OCI-LY1 (cell line): Measurements from ENCODE around the gene BRD8.

Experiments
- H2AFZ ChIP-seq: fragments of 200-600 bp; sonication (generic), shearing (Covaris generic); 2 replicates; pipeline ENCODE4 v1.6.0; 2014; ENCODE audit warnings: antibody characterized with exemption, mild to moderate bottlenecking, low read length
- H3F3A ChIP-seq: fragments of 200-600 bp; sonication (generic), shearing (Covaris generic); 2 replicates; pipeline ENCODE4 v1.6.0; 2014; ENCODE audit warnings: mild to moderate bottlenecking, antibody characterized with exemption, low read length, moderate library complexity; ENCODE audit not compliant: insufficient read depth
- H3K27ac ChIP-seq: fragments of 200-600 bp; sonication (generic); 2 replicates; pipeline ENCODE4 v1.5.1; 2014; ENCODE audit warnings: low read length, mixed run types, mild to moderate bottlenecking, low read depth; ENCODE audit not compliant: poor library complexity, severe bottlenecking
- H3K27me3 ChIP-seq: fragments of 200-600 bp; sonication (generic); 2 replicates; pipeline ENCODE4 v1.6.0; 2014; ENCODE audit warnings: antibody characterized with exemption, mild to moderate bottlenecking, low read length, moderate library complexity; ENCODE audit not compliant: insufficient read depth
- H3K36me3 ChIP-seq: fragments of 200-600 bp; sonication (generic); 2 replicates; pipeline ENCODE4 v1.6.1; 2014; ENCODE audit warnings: mild to moderate bottlenecking, antibody characterized with exemption, low read length, moderate library complexity, mixed read lengths; ENCODE audit not compliant: insufficient read depth
- H3K4me1 ChIP-seq: fragments of 200-600 bp; sonication (generic); 2 replicates; pipeline ENCODE4 v1.5.1; 2014; ENCODE audit warnings: mild to moderate bottlenecking, low read length, moderate library complexity; ENCODE audit not compliant: insufficient read depth, severe bottlenecking
- H3K4me2 ChIP-seq: fragments of 200-600 bp; sonication (generic), shearing (Covaris generic); 2 replicates; pipeline ENCODE4 v1.6.1; 2014; ENCODE audit warnings: low read length
- H3K4me3 ChIP-seq: fragments of 200-600 bp; sonication (generic); 2 replicates; pipeline ENCODE4 v1.5.1; 2014; ENCODE audit warnings: low read length, low read depth, mild to moderate bottlenecking, mixed read lengths; ENCODE audit not compliant: poor library complexity, severe bottlenecking
- H3K79me2 ChIP-seq: fragments of 200-600 bp; shearing (Covaris generic); 2 replicates; pipeline ENCODE4 v1.6.1; 2016; ENCODE audit warnings: mixed run types, low read length, mixed read lengths; ENCODE audit not compliant: insufficient read depth
- H3K9ac ChIP-seq: fragments of 200-600 bp; sonication (generic), shearing (Covaris generic); 2 replicates; pipeline ENCODE4 v1.6.1; 2014; ENCODE audit warnings: mild to moderate bottlenecking, low read length, mixed read lengths
- H3K9me2 ChIP-seq: fragments of 200-600 bp; sonication (generic), shearing (Covaris generic); 2 replicates; pipeline ENCODE4 v1.6.1; 2014; ENCODE audit warnings: low read depth, mild to moderate bottlenecking, low read length, mixed read lengths
- H3K9me3 ChIP-seq: fragments of 200-600 bp; shearing (Covaris generic); 2 replicates; pipeline ENCODE4 v1.6.1; 2014; ENCODE audit warnings: low read length, mixed read lengths
- H4K20me1 ChIP-seq: fragments of 200-600 bp; sonication (generic), shearing (Covaris generic); 2 replicates; pipeline ENCODE4 v1.6.0; 2016; ENCODE audit warnings: mild to moderate bottlenecking, low read length; ENCODE audit not compliant: insufficient read depth
- CTCF ChIP-seq: fragments of 200-600 bp; sonication (generic), shearing (Covaris generic); IDR thresholded peaks from 2 replicates; pipeline ENCODE4 v1.5.1; 2017; ENCODE audit warnings: mild to moderate bottlenecking, antibody characterized with exemption, low read length, moderate library complexity, mixed read lengths
- EZH2 ChIP-seq: fragments of 200-600 bp; sonication (generic), shearing (Covaris generic); IDR thresholded peaks from 2 replicates; pipeline ENCODE4 v1.8.0; 2017; ENCODE audit warnings: borderline replicate concordance, mixed run types, mild to moderate bottlenecking, antibody characterized with exemption, low read length, moderate library complexity, mixed read lengths

Gene BRD8

GRCh38 chr5:138178516-138179276 is at the start of gene BRD8, which contains the start of gene KIF20A:
Gene BRD8, minus strand, starts transcription at chr5:138178630. Its CDS starts 16 bp downstream, at chr5:138178614.
Gene KIF20A, plus strand, starts transcription at chr5:138179112. Its CDS starts 569 bp downstream, at chr5:138179681.
- peak within 1 kb of the TSS; percentile 48; the same call in 1 of the 2 replicates for H2AFZ ChIP-seq
- no peak for TF ChIP-seq CTCF
- TF ChIP-seq EZH2, result no peak
- no peaks in the 10 kb centered on the region for H3K9me3 ChIP-seq
- H3K4me1 ChIP-seq, result peaks cover 21% of the 10 kb centered on the region
- H3K27ac ChIP-seq, result peak within 1 kb of the TSS; percentile 83
- H3K79me2 ChIP-seq, result peaks cover 19% of the 10 kb centered on the region
- peaks cover 57% of the 10 kb centered on the region for H3K36me3 ChIP-seq
- H3K27me3 ChIP-seq, result no peaks in the 10 kb centered on the region
- H3K9ac ChIP-seq, result peak within 1 kb of the TSS; percentile 90
- no peaks in the 10 kb centered on the region for H4K20me1 ChIP-seq
- H3K9me2 ChIP-seq, result no peaks in the 10 kb centered on the region
- peak within 1 kb of the TSS; percentile 90 for H3K4me3 ChIP-seq
- peak within 1 kb of the TSS; percentile 90 for H3K4me2 ChIP-seq
- no peaks in the 10 kb centered on the region for H3F3A ChIP-seq

GRCh38 chr5:138226910-138227309 is 48.5 kb upstream of the BRD8 start:
- Histone ChIP-seq H3K4me2 (no peak overlapping the region), H3K4me3 (no peak overlapping the region), H3K36me3 (no peaks in the 10 kb centered on the region; the same call in 1 of the 2 replicates), H3K9me3 (peaks cover 12% of the 10 kb centered on the region), H2AFZ (no peak overlapping the region), H3K4me1 (no peaks in the 10 kb centered on the region), H4K20me1 (no peaks in the 10 kb centered on the region), H3K79me2 (no peaks in the 10 kb centered on the region), H3F3A (no peaks in the 10 kb centered on the region), H3K27ac (no peak overlapping the region), H3K27me3 (no peaks in the 10 kb centered on the region; the same call in 1 of the 2 replicates), H3K9me2 (no peaks in the 10 kb centered on the region), H3K9ac (no peak overlapping the region)
- TF ChIP-seq CTCF (no peak), EZH2 (no peak)

- no peak overlapping the region for H3K9ac ChIP-seq
- no peak overlapping the region for H2AFZ ChIP-seq
- H3K27me3 ChIP-seq, result no peaks in the 10 kb centered on the region; the same call in 1 of the 2 replicates
- no peaks in the 10 kb centered on the region for H4K20me1 ChIP-seq
- H3K4me3 ChIP-seq, result no peak overlapping the region
- H3K9me3 ChIP-seq, result peaks cover 12% of the 10 kb centered on the region
- no peaks in the 10 kb centered on the region for H3K4me1 ChIP-seq
- H3K79me2 ChIP-seq, result no peaks in the 10 kb centered on the region
- TF ChIP-seq EZH2 (no peak), CTCF (no peak)
- no peaks in the 10 kb centered on the region for H3F3A ChIP-seq
- H3K27ac ChIP-seq, result no peak overlapping the region
- H3K4me2 ChIP-seq, result no peak overlapping the region
- no peaks in the 10 kb centered on the region for H3K9me2 ChIP-seq
- no peaks in the 10 kb centered on the region; the same call in 1 of the 2 replicates for H3K36me3 ChIP-seq
These were observed 46.3 kb upstream of the BRD8 start for GRCh38 chr5:138224712-138225111.
